CD4-positive, alpha-beta T cell treated with Interferon alpha-2 for 1 hour (primary cell): ENCODE measurements around the gene SPIB.

Experiments used
- DNase-seq, 2 donors: peaks; one replicate each; pipeline ENCODE4 v3.0.0-alpha.2; 2020 to 2022

Gene SPIB

GRCh38 chr19:50476224-50476906 lies 57.6 kb downstream of the SPIB start, which contains the start of the genes EMC10 and GARIN5A:
Gene EMC10 (plus strand): TSS chr19:50476507. CDS start chr19:50476545, 38 bp downstream.
Gene GARIN5A (minus strand): TSS chr19:50476848. CDS start chr19:50476388, 460 bp downstream.
- DNase-seq, result peak; percentile 97

- no peak for DNase-seq
These were observed 58.1 kb downstream of the SPIB start for GRCh38 chr19:50476907-50477238.

DNA sequence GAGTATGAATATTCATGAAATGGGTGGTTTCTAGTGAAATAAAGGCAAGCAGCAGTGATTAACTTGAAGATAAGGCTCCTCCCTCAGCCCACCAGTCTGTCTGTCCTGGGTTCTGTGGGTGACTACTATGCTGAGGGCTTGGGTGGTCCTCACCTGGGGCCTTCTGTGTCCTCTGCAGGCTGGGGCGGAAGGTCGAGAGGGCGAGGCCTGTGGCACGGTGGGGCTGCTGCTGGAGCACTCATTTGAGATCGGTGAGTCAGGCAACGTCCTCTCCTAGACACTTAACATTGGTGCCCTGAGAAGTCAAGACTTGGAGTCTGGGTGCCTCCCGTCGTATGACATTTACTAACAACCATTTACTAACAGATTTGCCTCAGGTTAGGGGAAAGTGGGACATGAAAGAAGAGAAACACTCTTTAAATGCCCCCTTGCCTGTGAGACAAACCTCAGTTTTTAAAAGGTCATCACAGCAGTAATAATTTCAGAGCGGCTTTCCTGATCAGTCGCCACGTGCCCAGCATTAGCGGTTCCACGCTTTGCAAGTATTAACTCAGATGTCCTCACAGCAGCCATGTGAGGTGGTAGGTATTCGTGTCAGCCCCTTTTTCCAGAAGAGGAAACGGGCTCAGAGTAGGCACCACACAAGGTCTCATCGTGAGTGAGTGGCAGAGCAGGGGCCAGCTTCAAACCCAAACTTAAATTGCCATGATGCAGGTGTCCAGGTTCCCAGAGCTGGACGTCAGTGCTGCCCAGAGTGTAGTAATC lies 59.2 kb downstream of the SPIB start:
- no peak for DNase-seq

GRCh38 chr19:50478901-50479715 lies 60.4 kb downstream of the SPIB start:
- peak in 1 of 2 donors; percentile 26 for DNase-seq

- no peak for DNase-seq
These were observed 61.1 kb downstream of the SPIB start for GRCh38 chr19:50479761-50480251.

DNA sequence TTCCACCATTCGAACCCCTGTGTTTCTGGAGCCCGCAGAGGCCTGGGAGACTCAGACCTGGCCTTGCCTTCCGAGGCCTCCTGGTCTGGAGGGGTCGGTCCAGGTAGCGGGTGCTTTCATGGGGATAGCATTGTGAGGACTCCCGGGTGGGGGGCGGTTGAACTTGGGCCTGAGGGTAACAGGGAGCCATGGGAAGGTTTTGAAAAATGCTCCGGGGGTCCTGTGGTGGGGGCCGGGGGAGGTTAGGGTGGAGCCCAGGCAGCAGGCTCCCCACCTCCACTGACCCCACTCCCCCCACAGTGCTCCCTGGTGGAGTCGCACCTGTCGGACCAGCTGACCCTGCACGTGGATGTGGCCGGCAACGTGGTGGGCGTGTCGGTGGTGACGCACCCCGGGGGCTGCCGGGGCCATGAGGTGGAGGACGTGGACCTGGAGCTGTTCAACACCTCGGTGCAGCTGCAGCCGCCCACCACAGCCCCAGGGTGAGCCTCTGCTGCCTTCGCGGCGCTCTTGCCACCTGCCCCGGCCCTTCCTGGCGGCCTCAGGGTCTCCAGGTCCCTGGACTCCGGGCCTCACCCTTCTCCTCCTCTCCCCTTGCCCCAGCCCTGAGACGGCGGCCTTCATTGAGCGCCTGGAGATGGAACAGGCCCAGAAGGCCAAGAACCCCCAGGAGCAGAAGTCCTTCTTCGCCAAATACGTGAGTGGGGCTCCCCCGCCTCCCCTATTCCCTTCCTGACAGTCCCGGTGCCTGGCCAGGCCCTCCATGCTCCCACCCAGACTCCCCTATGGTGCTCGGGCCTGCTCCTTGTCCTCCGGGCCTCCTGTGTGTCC lies 61.8 kb downstream of the SPIB start:
- no peak for DNase-seq
